CD4-positive, CD25-positive, alpha-beta regulatory T cell (primary cell): ENCODE data around the gene SEMA6B. TPM values are rescaled to one million over a fixed set of nuclear protein-coding genes. Genes with fewer than 3 reads are reported as not detected.

ENCODE experiments used
- ATAC-seq, 2 donors: fragments of 150-1000 bp; cut with Tn5 transposase; one replicate each; pipeline ENCODE4 v1.10.0; 2021; ENCODE audit warnings: low read depth in 2 of 2, moderate number of reproducible peaks in 2 of 2, moderate library complexity in 1 of 2
- DNase-seq, 3 donors: peaks; one replicate each; pipeline versions ENCODE4 v3.0.0 to v3.0.0-alpha.2; 2012 to 2022; ENCODE audit warnings: mixed read lengths in 1 of 3
- H3K27ac ChIP-seq: one replicate; pipeline ENCODE4 v1.7.0; 2013; ENCODE audit warnings: mild to moderate bottlenecking, low read length; ENCODE audit not compliant: insufficient read depth, poor library complexity, severe bottlenecking
- H3K27me3 ChIP-seq: one replicate; pipeline ENCODE4 v1.7.0; 2013; ENCODE audit warnings: low read length; ENCODE audit not compliant: control insufficient read depth, insufficient read depth
- H3K36me3 ChIP-seq: one replicate; pipeline ENCODE4 v1.7.0; 2013; ENCODE audit warnings: mild to moderate bottlenecking, low read length, moderate library complexity; ENCODE audit not compliant: control insufficient read depth, insufficient read depth
- H3K4me1 ChIP-seq: 2 replicates; pipeline ENCODE4 v1.7.0; 2013; ENCODE audit warnings: mild to moderate bottlenecking, low read length; ENCODE audit not compliant: insufficient read depth, control insufficient read depth, poor library complexity, severe bottlenecking
- H3K4me3 ChIP-seq: one replicate; pipeline ENCODE4 v1.7.0; 2013; ENCODE audit warnings: low read depth, mild to moderate bottlenecking, low read length, moderate library complexity
- H3K9me3 ChIP-seq, 2 experiments: 1 replicate in 1 of 2; 2 replicates in 1 of 2; pipeline ENCODE4 v1.7.0; 2013; ENCODE audit warnings: low read length in 2 of 2, mild to moderate bottlenecking in 1 of 2, moderate library complexity in 1 of 2; ENCODE audit not compliant: control insufficient read depth in 2 of 2
- H3K27ac Mint-ChIP-seq, 3 donors: one replicate each; pipeline ENCODE4 v1.8.0; 2020 to 2022; ENCODE audit warnings: mild to moderate bottlenecking in 3 of 3, mixed read lengths in 3 of 3, moderate library complexity in 2 of 3
- H3K27me3 Mint-ChIP-seq: one replicate; pipeline ENCODE4 v1.8.0; 2022; ENCODE audit warnings: mild to moderate bottlenecking, mixed read lengths
- H3K36me3 Mint-ChIP-seq: one replicate; pipeline ENCODE4 v1.8.0; 2020; ENCODE audit warnings: mixed read lengths
- H3K4me1 Mint-ChIP-seq, 4 donors: one replicate each; pipeline ENCODE4 v1.8.0; 2020 to 2022; ENCODE audit warnings: mixed read lengths in 4 of 4, mild to moderate bottlenecking in 1 of 4
- H3K4me3 Mint-ChIP-seq, 4 donors: one replicate each; pipeline ENCODE4 v1.8.0; 2020 to 2022; ENCODE audit warnings: mild to moderate bottlenecking in 4 of 4, mixed read lengths in 4 of 4, moderate library complexity in 3 of 4
- H3K9me3 Mint-ChIP-seq, 7 donors: one replicate each; pipeline ENCODE4 v1.8.0; 2020 to 2022; ENCODE audit warnings: mixed read lengths in 7 of 7, mild to moderate bottlenecking in 3 of 7, moderate library complexity in 2 of 7
- polyA plus RNA-seq, 4 donors: library from polyadenylated mRNA; unstranded; fragments of 300-500 nt; fragmentation: Illumina TruSeq; gene quantifications; one replicate each; pipeline ENCODE4 v1.2.3, GENCODE V29; 2021
- total RNA-seq: library from RNA; stranded (reverse); gene quantifications from one replicate; pipeline ENCODE4 v1.2.3, GENCODE V29; 2022

SEMA6B gene
- total and polyA plus RNA-seq, 5 donors from 2014 or later: not detected

DNA sequence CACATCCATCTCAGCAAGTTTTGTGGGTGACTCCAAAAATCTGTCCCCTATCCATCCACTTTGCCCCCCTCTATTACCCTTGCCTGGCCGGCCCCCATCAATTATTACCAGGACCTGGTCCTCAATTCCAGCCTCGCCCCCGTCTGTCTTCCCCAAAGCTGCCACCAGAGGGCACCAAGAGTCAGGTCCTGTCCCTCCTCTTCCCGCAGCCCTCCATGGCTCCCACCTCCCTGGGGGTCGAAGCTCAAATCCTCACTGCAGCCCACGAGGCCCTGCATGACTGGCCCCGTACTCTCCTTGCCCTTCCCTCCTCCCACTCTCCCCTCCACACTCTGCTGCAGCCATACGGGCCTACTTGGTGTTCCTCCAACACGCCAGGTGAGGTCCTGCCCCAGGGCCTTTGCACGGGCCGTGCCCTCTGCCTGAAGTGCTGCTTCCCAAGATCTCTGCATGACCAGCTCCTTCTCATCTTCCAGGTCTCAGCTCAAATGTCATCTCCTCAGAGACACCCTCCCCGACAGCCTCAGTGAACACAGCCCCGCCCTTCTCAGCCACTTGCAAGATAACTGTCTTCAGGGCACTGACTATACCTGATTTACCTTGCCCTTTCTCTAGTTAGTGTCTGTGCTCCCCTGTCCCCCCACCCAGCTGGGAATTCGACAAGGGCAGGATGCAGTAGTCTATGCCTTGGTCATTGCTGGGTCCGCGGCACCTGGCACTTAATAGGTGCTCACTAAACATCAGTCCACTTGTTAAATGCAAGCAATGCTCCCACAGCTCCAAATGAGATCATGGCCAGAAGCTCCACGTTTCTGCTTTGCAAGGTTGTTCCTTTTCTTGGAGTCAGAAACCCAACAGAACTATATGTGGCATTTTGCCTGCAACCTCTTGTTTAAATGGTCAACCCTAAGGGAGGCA, 16.8 kb upstream of the SEMA6B start:
- Histone ChIP-seq H3K9me3 (no peaks in the 10 kb centered on the region), H3K4me3 (no peak overlapping the region), H3K4me1 (peaks cover 4% of the 10 kb centered on the region), H3K27ac (no peak overlapping the region), H3K36me3 (no peaks in the 10 kb centered on the region), H3K27me3 (peaks cover 5% of the 10 kb centered on the region)
- Mint-ChIP-seq H3K9me3 (peaks cover 0 to 2% (median 0%) of the 10 kb centered on the region in 7 donors), H3K27me3 (peaks cover 35% of the 10 kb centered on the region), H3K4me1 (no peaks in the 10 kb centered on the region), H3K27ac (no peak overlapping the region), H3K4me3 (no peak overlapping the region), H3K36me3 (no peaks in the 10 kb centered on the region)
- peak; percentile 40 to 43 for ATAC-seq
- DNase-seq: peak; percentile 45 to 50 (median 49)

DNA sequence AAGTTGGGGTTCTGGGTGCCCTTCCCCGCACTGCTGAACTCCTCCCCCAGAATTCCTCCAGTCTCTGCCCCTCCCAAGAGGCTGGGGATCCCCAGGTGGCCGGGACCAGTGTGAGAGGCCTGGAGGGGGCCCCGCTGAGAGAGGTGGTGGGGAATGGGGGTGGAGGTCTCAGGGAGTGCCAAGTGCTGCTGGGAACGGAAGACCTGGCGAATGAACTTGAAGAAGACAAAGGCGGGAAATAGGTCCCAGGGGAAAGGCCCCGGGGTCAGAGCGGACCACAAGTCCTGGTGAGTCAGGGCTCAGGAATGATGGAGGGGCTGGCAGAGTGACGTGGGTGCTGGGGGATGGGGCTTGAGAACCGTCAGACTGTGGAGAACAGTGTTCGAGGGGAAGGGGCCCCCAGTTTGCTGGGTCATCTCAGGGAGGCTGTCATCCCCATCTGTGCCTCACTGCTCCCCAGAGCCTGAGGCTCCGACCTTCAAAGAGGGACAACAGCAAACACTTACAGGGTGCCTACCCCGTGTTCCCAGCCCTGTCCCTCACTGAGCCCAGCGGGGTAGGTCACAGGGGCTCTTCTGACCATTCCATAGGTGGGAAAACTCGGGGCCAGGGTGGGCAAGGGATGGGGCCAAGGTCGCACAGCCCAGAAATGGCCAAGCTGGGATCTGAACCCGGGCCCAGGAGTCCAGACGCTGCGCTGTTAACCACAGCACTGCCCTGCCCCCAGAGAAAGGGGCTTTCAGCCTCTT, 16.0 kb upstream of the SEMA6B start:
- peaks cover 0 to 2% (median 0%) of the 10 kb centered on the region in 7 donors for H3K9me3 Mint-ChIP-seq
- H3K27me3 Mint-ChIP-seq: peaks cover 35% of the 10 kb centered on the region
- Histone ChIP-seq H3K4me1 (no peaks in the 10 kb centered on the region), H3K9me3 (no peaks in the 10 kb centered on the region), H3K27ac (no peak overlapping the region), H3K27me3 (peaks cover 5% of the 10 kb centered on the region), H3K4me3 (no peak overlapping the region), H3K36me3 (no peaks in the 10 kb centered on the region)
- no peaks in the 10 kb centered on the region for H3K4me1 Mint-ChIP-seq
- no peak for ATAC-seq
- H3K27ac Mint-ChIP-seq: peak overlapping the region in 1 of 3 donors; percentile 56
- no peak for DNase-seq
- H3K4me3 Mint-ChIP-seq: no peak overlapping the region
- no peaks in the 10 kb centered on the region for H3K36me3 Mint-ChIP-seq

GRCh38 chr19:4573682-4574081, 14.2 kb upstream of the SEMA6B start:
- H3K27me3 Mint-ChIP-seq: peaks cover 18% of the 10 kb centered on the region
- no peaks in the 10 kb centered on the region for H3K36me3 ChIP-seq
- no peak overlapping the region for H3K4me3 Mint-ChIP-seq
- no peaks in the 10 kb centered on the region for H3K36me3 Mint-ChIP-seq
- no peak for DNase-seq
- no peak overlapping the region for H3K4me3 ChIP-seq
- H3K27me3 ChIP-seq: no peaks in the 10 kb centered on the region
- no peak overlapping the region for H3K27ac ChIP-seq
- peaks cover 0 to under 1% (median 0%) of the 10 kb centered on the region in 7 donors for H3K9me3 Mint-ChIP-seq
- H3K4me1 ChIP-seq: no peaks in the 10 kb centered on the region
- no peaks in the 10 kb centered on the region for H3K4me1 Mint-ChIP-seq
- no peak overlapping the region for H3K27ac Mint-ChIP-seq
- no peak for ATAC-seq
- H3K9me3 ChIP-seq: no peaks in the 10 kb centered on the region

DNA sequence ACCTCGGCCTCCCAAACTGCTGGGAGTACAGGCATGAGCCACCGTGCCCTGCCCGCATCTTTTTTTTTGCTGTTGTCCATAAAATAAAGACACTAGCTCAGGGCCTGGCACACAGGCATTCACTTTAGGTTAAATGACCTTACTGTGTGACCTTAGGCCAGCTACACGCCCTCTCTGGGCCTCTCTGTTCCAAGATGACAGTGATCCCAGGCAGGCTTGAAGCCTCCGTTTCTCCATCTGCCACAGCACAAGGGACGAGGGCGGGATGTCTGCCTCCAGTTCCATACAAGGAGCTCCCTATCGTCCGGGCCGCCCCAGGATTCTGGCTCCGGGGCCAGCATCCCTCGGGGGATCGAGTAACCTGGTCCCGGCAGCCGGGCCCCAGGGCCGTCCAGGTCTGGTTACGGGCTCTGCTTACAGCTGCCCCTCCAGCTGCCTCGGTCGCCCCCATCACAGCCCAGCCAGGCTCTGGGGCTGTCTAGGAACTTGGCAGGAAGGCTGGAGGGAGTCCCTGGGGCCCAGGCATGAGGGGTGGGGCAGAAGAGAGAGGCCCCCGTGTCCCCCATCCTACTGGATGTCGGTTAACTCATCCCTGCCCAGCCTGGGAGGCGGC, 11.9 kb upstream of the SEMA6B start:
- H3K4me1 ChIP-seq: no peaks in the 10 kb centered on the region
- Mint-ChIP-seq H3K9me3 (no peaks in the 10 kb centered on the region), H3K4me3 (no peak overlapping the region), H3K27me3 (peaks cover 6% of the 10 kb centered on the region), H3K27ac (no peak overlapping the region), H3K36me3 (no peaks in the 10 kb centered on the region), H3K4me1 (no peaks in the 10 kb centered on the region)
- no peak overlapping the region for H3K4me3 ChIP-seq
- DNase-seq (no peak), ATAC-seq (no peak)
- no peaks in the 10 kb centered on the region for H3K36me3 ChIP-seq
- H3K27ac ChIP-seq: no peak overlapping the region
- H3K27me3 ChIP-seq: no peaks in the 10 kb centered on the region
- no peaks in the 10 kb centered on the region for H3K9me3 ChIP-seq

GRCh38 chr19:4570916-4571304, 11.4 kb upstream of the SEMA6B start:
- Mint-ChIP-seq H3K4me3 (no peak overlapping the region), H3K9me3 (no peaks in the 10 kb centered on the region), H3K4me1 (no peaks in the 10 kb centered on the region), H3K36me3 (no peaks in the 10 kb centered on the region), H3K27ac (no peak overlapping the region), H3K27me3 (peaks cover under 1% of the 10 kb centered on the region)
- ATAC-seq: no peak
- no peaks in the 10 kb centered on the region for H3K27me3 ChIP-seq
- H3K4me3 ChIP-seq: no peak overlapping the region
- no peaks in the 10 kb centered on the region for H3K36me3 ChIP-seq
- no peak for DNase-seq
- no peaks in the 10 kb centered on the region for H3K9me3 ChIP-seq
- no peak overlapping the region for H3K27ac ChIP-seq
- H3K4me1 ChIP-seq: no peaks in the 10 kb centered on the region

- Histone ChIP-seq H3K27ac (no peak overlapping the region), H3K36me3 (no peaks in the 10 kb centered on the region), H3K27me3 (no peaks in the 10 kb centered on the region), H3K9me3 (no peaks in the 10 kb centered on the region), H3K4me1 (no peaks in the 10 kb centered on the region), H3K4me3 (no peak overlapping the region)
- no peaks in the 10 kb centered on the region for H3K4me1 Mint-ChIP-seq
- H3K9me3 Mint-ChIP-seq: no peaks in the 10 kb centered on the region
- peak overlapping the region in 1 of 3 donors; percentile 46 for H3K27ac Mint-ChIP-seq
- ATAC-seq: no peak
- no peak for DNase-seq
- no peaks in the 10 kb centered on the region for H3K36me3 Mint-ChIP-seq
- no peak overlapping the region for H3K4me3 Mint-ChIP-seq
- no peaks in the 10 kb centered on the region for H3K27me3 Mint-ChIP-seq
Measured at GRCh38 chr19:4570402-4570801, 10.9 kb upstream of the SEMA6B start.

GRCh38 chr19:4568886-4569285, 9.4 kb upstream of the SEMA6B start:
- Histone ChIP-seq H3K4me3 (no peak overlapping the region), H3K4me1 (no peaks in the 10 kb centered on the region), H3K9me3 (no peaks in the 10 kb centered on the region), H3K27ac (no peak overlapping the region), H3K27me3 (no peaks in the 10 kb centered on the region), H3K36me3 (no peaks in the 10 kb centered on the region)
- Mint-ChIP-seq H3K4me1 (no peaks in the 10 kb centered on the region), H3K9me3 (no peaks in the 10 kb centered on the region), H3K4me3 (no peak overlapping the region), H3K27me3 (no peaks in the 10 kb centered on the region), H3K27ac (no peak overlapping the region), H3K36me3 (no peaks in the 10 kb centered on the region)
- DNase-seq: no peak
- ATAC-seq: no peak
